Uterus (tissue), 2 donors: ENCODE data around the gene ITFG1.

Experiments
- CTCF ChIP-seq, 4 experiments: fragments of 200-600 bp in 2 of 4; fragments of 450-650 bp in 2 of 4; sonication (generic) in 2 of 4; IDR thresholded peaks; one replicate each; pipeline ENCODE4 v1.5.1; 2016 to 2019; ENCODE audit warnings: antibody characterized with exemption in 4 of 4, mild to moderate bottlenecking in 2 of 4, moderate library complexity in 1 of 4
- POLR2A ChIP-seq, 2 donors: fragments of 450-650 bp; IDR thresholded peaks; one replicate each; pipeline ENCODE4 v1.6.1; 2016; ENCODE audit warnings: antibody characterized with exemption in 2 of 2, mild to moderate bottlenecking in 1 of 2, moderate library complexity in 1 of 2

- no peak for TF ChIP-seq CTCF (IDR thresholded peaks at IDR 0.05)
- no peak for TF ChIP-seq POLR2A (IDR thresholded peaks at IDR 0.05)
Measured at GRCh38 chr16:47150067-47150466, 310.8 kb downstream of the ITFG1 start.
